Measurements from ENCODE around the gene CBX7. TPM values are rescaled to one million over a fixed set of nuclear protein-coding genes. Genes with fewer than 3 reads are reported as not detected.
A peak's percentile ranks its signal among the peaks of the same experiment; 100 is the strongest.

Gene CBX7
- polyA plus RNA-seq, 2 of the 4 experiments (the other 2 are of a cell fraction) = 0.79 to 2.5 TPM

DNA sequence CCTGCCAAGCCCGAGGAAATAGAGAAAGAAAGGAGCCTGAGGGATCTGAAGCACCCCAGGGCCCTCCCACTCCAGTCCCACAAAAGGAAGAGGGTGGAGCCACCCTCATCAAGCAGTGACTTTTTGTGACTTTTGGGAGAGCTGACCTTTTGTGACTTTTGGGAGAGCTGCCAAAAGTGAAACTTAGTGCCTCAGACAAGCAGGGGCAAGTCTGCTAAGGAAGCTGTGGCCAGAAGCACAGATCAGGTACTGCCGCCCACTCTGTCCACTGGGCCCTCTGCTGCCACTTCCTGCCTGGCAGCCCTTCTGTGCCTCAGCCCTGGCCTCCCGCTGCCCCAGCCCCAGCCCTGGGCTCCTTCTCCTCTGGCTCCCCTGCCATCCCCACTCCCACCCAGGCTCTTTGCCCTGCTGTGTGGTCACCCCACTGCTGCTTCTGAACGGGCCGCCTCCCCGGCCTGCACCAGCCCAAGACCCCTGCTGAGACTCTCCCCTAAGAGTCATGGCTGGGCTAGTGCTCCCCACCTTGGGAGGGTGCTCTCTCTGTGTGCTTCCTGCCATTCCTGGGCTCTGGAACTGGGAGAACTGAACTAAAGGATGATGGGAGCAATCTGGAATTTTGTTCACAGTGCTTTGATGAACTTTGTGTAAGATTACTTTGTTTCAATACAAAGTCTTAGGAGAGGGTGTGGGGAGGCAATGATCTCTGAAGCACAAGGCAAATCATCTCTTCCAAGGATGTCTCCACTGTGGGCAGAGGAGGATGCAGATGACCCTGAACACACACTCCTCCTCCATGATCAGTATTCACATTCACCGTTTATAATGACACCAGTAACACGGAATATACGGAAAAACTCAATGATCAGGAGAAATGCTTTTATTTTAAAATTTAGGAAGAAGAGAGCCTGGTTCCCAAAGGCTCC is 55.1 kb downstream of the CBX7 start, which contains the start of gene APOBEC3H:
TSS of gene APOBEC3H (plus strand) at position 147 of the 923 bp plus-strand sequence. CDS start 3,035 bp downstream, outside the sequence.
- DNase-seq (ENCODE audit: low read depth in 1 of 2, low spot score in 1 of 2) (no peak), FAIRE-seq (no peak), ATAC-seq (peak in 1 of 2 experiments; percentile 33; a peak in 1 of 6 replicates)
- Histone ChIP-seq H3K4me2 (no peak within 1 kb of the TSS), H3K27ac (peak within 1 kb of the TSS; percentile 64 to 84; a peak in 5 of 6 replicates), H3K4me3 (no peak within 1 kb of the TSS), H3K9me3 (no peaks in the 10 kb centered on the region), H3K4me1 (peaks cover 9% of the 10 kb centered on the region)
- TF ChIP-seq, protein P1, sequence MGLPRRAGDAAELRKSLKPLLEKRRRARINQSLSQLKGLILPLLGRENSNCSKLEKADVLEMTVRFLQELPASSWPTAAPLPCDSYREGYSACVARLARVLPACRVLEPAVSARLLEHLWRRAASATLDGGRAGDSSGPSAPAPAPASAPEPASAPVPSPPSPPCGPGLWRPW (IDR thresholded peaks at IDR 0.05) = no peak
- TF ChIP-seq SMC3 (IDR thresholded peaks at IDR 0.05) (no peak), HDAC2 (IDR thresholded peaks at IDR 0.05) (no peak), ZSCAN20 (CRISPR knock-in tag; IDR thresholded peaks at IDR 0.05) (no peak), GATA3 (IDR thresholded peaks at IDR 0.05; ENCODE audit: borderline replicate concordance) (no peak), FOXS1 (CRISPR knock-in tag; IDR thresholded peaks at IDR 0.05) (no peak), FOSB (CRISPR knock-in tag; IDR thresholded peaks at IDR 0.05) (no peak), MAZ (IDR thresholded peaks at IDR 0.05; ENCODE audit: borderline replicate concordance, low read depth, low read length) (no peak), RAD21 (conservative IDR thresholded peaks at IDR 0.05 in 1 of 2, IDR thresholded peaks at IDR 0.05 in 1 of 2) (no peak), POLR2A (IDR thresholded peaks at IDR 0.05; ENCODE audit: low read length) (no peak), CBX8 (IDR thresholded peaks at IDR 0.05) (no peak)
- TF ChIP-seq, protein P2, sequence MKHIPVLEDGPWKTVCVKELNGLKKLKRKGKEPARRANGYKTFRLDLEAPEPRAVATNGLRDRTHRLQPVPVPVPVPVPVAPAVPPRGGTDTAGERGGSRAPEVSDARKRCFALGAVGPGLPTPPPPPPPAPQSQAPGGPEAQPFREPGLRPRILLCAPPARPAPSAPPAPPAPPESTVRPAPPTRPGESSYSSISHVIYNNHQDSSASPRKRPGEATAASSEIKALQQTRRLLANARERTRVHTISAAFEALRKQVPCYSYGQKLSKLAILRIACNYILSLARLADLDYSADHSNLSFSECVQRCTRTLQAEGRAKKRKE (CRISPR knock-in tag; IDR thresholded peaks at IDR 0.05; ENCODE audit: low read depth) = no peak
- TF ChIP-seq, protein P3, sequence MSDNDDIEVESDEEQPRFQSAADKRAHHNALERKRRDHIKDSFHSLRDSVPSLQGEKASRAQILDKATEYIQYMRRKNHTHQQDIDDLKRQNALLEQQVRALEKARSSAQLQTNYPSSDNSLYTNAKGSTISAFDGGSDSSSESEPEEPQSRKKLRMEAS (IDR thresholded peaks at IDR 0.05) = no peak
- ChIA-PET CTCF (interaction anchor here (0.6 to 1.7 kb wide), 4 partner anchors 11 to 385 kb away, joined by 3 to 5 read pairs (median 4); no protein-coding TSS in a partner anchor), POLR2A (no interaction called here)
- WGBS (ENCODE audit: missing lambda C conversion rate) = 96% methylated on average over 9 of the region's 9 CpGs

GRCh38 chr22:39095971-39096370 is 56.5 kb downstream of the CBX7 start:
- no peak for FAIRE-seq
- Histone ChIP-seq H3K9me3 (no peaks in the 10 kb centered on the region), H3K4me2 (no peak overlapping the region), H3K27ac (no peak overlapping the region), H3K4me3 (no peak overlapping the region), H3K4me1 (peaks cover 9% of the 10 kb centered on the region)
- ChIA-PET CTCF (interaction anchor here (1.2 kb wide), 1 partner anchor 11 kb away, joined by 4 read pairs; no protein-coding TSS in a partner anchor), POLR2A (no interaction called here)
- no peak for DNase-seq (ENCODE audit: low read depth in 1 of 2, low spot score in 1 of 2)
- TF ChIP-seq ELK1 (IDR thresholded peaks at IDR 0.05; ENCODE audit: low read depth, low read length) (no peak), MYC (IDR thresholded peaks at IDR 0.05; ENCODE audit: borderline replicate concordance, low read length) (no peak), SREBF2 (IDR thresholded peaks at IDR 0.05) (no peak), ZFP36 (IDR thresholded peaks at IDR 0.05; ENCODE audit: borderline replicate concordance, partially characterized antibody) (no peak), POLR2AphosphoS2 (conservative IDR thresholded peaks at IDR 0.05; ENCODE audit: low read length) (no peak), RNF2 (IDR thresholded peaks at IDR 0.05; ENCODE audit: borderline replicate concordance, low read depth) (no peak), PHF8 (IDR thresholded peaks at IDR 0.05; ENCODE audit: borderline replicate concordance, low read depth) (no peak)
- TF ChIP-seq, protein P3 (IDR thresholded peaks at IDR 0.05) = no peak
- WGBS (ENCODE audit: missing lambda C conversion rate) = 63% methylated on average over 3 of the region's 3 CpGs
- ATAC-seq = no peak
